ENCODE data around the gene MACIR. TPM values are rescaled to one million over a fixed set of nuclear protein-coding genes. Genes with fewer than 3 reads are reported as not detected.

The MACIR gene
- total and polyA plus RNA-seq, 2 of the 13 experiments (the other 11 are each of a cell fraction or from before 2014, with no cell fraction given): 2.4 to 4.4 TPM

DNA sequence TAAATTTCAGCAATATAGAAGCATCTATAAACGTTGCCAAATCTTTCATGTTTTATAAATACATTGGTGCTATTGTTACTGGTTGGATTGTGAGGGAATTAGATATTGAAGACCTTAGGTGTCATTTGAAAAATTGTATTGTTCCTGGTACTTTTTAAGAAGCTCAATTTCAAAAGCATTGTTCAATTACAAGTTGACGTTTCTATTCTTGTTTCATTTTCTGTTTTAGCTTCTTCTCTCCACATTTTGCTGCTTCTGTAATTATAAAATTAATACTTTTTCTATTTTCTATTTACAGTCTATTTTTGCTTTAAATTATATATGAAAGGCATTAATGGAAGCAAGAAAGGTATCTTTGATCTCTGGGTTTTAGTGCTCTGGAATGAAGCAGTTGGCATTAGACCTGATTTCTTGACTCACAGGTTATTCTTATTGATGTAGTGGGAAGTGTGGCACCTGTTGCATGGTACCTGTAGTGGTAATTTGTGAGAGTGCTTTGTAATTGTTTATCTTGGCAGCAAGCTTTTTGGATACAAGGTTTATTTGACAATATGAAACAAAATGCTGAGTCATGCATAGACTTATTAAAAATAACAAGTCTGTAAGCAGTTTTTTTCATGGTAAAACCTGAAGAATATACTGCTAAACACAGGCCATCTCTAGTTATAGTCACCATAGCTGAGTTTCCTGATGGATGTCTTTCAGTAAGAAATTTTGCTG, 13.2 kb downstream of the MACIR start (continued):
- TF ChIP-seq, protein P1, sequence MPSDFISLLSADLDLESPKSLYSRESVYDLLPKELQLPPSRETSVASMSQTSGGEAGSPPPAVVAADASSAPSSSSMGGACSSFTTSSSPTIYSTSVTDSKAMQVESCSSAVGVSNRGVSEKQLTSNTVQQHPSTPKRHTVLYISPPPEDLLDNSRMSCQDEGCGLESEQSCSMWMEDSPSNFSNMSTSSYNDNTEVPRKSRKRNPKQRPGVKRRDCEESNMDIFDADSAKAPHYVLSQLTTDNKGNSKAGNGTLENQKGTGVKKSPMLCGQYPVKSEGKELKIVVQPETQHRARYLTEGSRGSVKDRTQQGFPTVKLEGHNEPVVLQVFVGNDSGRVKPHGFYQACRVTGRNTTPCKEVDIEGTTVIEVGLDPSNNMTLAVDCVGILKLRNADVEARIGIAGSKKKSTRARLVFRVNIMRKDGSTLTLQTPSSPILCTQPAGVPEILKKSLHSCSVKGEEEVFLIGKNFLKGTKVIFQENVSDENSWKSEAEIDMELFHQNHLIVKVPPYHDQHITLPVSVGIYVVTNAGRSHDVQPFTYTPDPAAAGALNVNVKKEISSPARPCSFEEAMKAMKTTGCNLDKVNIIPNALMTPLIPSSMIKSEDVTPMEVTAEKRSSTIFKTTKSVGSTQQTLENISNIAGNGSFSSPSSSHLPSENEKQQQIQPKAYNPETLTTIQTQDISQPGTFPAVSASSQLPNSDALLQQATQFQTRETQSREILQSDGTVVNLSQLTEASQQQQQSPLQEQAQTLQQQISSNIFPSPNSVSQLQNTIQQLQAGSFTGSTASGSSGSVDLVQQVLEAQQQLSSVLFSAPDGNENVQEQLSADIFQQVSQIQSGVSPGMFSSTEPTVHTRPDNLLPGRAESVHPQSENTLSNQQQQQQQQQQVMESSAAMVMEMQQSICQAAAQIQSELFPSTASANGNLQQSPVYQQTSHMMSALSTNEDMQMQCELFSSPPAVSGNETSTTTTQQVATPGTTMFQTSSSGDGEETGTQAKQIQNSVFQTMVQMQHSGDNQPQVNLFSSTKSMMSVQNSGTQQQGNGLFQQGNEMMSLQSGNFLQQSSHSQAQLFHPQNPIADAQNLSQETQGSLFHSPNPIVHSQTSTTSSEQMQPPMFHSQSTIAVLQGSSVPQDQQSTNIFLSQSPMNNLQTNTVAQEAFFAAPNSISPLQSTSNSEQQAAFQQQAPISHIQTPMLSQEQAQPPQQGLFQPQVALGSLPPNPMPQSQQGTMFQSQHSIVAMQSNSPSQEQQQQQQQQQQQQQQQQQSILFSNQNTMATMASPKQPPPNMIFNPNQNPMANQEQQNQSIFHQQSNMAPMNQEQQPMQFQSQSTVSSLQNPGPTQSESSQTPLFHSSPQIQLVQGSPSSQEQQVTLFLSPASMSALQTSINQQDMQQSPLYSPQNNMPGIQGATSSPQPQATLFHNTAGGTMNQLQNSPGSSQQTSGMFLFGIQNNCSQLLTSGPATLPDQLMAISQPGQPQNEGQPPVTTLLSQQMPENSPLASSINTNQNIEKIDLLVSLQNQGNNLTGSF (CRISPR knock-in tag; IDR thresholded peaks at IDR 0.05): no peak
- TF ChIP-seq, protein P2, sequence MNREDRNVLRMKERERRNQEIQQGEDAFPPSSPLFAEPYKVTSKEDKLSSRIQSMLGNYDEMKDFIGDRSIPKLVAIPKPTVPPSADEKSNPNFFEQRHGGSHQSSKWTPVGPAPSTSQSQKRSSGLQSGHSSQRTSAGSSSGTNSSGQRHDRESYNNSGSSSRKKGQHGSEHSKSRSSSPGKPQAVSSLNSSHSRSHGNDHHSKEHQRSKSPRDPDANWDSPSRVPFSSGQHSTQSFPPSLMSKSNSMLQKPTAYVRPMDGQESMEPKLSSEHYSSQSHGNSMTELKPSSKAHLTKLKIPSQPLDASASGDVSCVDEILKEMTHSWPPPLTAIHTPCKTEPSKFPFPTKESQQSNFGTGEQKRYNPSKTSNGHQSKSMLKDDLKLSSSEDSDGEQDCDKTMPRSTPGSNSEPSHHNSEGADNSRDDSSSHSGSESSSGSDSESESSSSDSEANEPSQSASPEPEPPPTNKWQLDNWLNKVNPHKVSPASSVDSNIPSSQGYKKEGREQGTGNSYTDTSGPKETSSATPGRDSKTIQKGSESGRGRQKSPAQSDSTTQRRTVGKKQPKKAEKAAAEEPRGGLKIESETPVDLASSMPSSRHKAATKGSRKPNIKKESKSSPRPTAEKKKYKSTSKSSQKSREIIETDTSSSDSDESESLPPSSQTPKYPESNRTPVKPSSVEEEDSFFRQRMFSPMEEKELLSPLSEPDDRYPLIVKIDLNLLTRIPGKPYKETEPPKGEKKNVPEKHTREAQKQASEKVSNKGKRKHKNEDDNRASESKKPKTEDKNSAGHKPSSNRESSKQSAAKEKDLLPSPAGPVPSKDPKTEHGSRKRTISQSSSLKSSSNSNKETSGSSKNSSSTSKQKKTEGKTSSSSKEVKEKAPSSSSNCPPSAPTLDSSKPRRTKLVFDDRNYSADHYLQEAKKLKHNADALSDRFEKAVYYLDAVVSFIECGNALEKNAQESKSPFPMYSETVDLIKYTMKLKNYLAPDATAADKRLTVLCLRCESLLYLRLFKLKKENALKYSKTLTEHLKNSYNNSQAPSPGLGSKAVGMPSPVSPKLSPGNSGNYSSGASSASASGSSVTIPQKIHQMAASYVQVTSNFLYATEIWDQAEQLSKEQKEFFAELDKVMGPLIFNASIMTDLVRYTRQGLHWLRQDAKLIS (CRISPR knock-in tag; IDR thresholded peaks at IDR 0.05): no peak
- TF ChIP-seq, protein P3, sequence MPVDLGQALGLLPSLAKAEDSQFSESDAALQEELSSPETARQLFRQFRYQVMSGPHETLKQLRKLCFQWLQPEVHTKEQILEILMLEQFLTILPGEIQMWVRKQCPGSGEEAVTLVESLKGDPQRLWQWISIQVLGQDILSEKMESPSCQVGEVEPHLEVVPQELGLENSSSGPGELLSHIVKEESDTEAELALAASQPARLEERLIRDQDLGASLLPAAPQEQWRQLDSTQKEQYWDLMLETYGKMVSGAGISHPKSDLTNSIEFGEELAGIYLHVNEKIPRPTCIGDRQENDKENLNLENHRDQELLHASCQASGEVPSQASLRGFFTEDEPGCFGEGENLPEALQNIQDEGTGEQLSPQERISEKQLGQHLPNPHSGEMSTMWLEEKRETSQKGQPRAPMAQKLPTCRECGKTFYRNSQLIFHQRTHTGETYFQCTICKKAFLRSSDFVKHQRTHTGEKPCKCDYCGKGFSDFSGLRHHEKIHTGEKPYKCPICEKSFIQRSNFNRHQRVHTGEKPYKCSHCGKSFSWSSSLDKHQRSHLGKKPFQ (CRISPR knock-in tag; IDR thresholded peaks at IDR 0.05; ENCODE audit: insufficient replicate concordance): no peak
- TF ChIP-seq ZSCAN29 (CRISPR knock-in tag; conservative IDR thresholded peaks at IDR 0.05) (no peak), ZNF704 (CRISPR knock-in tag; IDR thresholded peaks at IDR 0.05; ENCODE audit: borderline replicate concordance) (no peak), IRF1 (CRISPR knock-in tag; IDR thresholded peaks at IDR 0.05; ENCODE audit: low read depth) (no peak), ATRX (CRISPR knock-in tag; IDR thresholded peaks at IDR 0.05; ENCODE audit: borderline replicate concordance) (no peak), NFE2L2 (IDR thresholded peaks at IDR 0.05; ENCODE audit: low read length) (peak; percentile 91), ZNF317 (CRISPR knock-in tag; IDR thresholded peaks at IDR 0.05) (no peak), ZBTB14 (CRISPR knock-in tag; IDR thresholded peaks at IDR 0.05) (no peak), ZNF850 (CRISPR knock-in tag; conservative IDR thresholded peaks at IDR 0.05) (no peak)

Data from HepG2 (cell line).